Measurements from ENCODE around the gene COPZ1. TPM values are rescaled to one million over a fixed set of nuclear protein-coding genes. Genes with fewer than 3 reads are reported as not detected.

Gene COPZ1
- total and polyA plus RNA-seq, 2 donors (not counting 3 experiments of a cell fraction or from before 2014, with no cell fraction given): 143 to 174 TPM

- peaks cover 9% of the 10 kb centered on the region for H3K4me1 ChIP-seq (ENCODE audit: control insufficient read depth, extremely low read depth, insufficient read depth, low read length)
- no peaks in the 10 kb centered on the region for H3K79me2 ChIP-seq (ENCODE audit: control insufficient read depth, insufficient read depth, low read length)
- no peak overlapping the region for H3K4me2 ChIP-seq (ENCODE audit: insufficient read depth, low read length)
- H3K27ac ChIP-seq (ENCODE audit: insufficient read depth, low read depth, low read length): no peak overlapping the region
- dilution Hi-C loops (cut with MboI; ENCODE audit: extremely low pct_ligation_motif_present, low sequenced_read_pairs) (no loop called here), intact Hi-C loops (cut with micrococcal nuclease) (no loop called here)
- BruUV-seq (replicated peaks): no TSS peak
- ChIA-PET CTCF (no interaction called here), POLR2A (interaction anchor here (0.5 kb wide), 1 partner anchor 153 kb away, joined by 6 read pairs; no protein-coding TSS in a partner anchor)
- no peak overlapping the region for H3K9ac ChIP-seq (replicated peaks; ENCODE audit: extremely low read depth, insufficient read depth, low read length)
- H3K27me3 ChIP-seq (ENCODE audit: control insufficient read depth in 2 of 2, insufficient read depth in 2 of 2, low read length in 2 of 2): no peaks in the 10 kb centered on the region
- no peak overlapping the region for H2AFZ ChIP-seq (ENCODE audit: low read depth, low read length)
- FAIRE-seq: no peak
- DNase-seq (ENCODE audit: low read depth, low spot score): no peak
- no peaks in the 10 kb centered on the region for H3K9me1 ChIP-seq (replicated peaks; ENCODE audit: control insufficient read depth, extremely low read depth, insufficient read depth, low read length)
- no peaks in the 10 kb centered on the region for H3K36me3 ChIP-seq (ENCODE audit: control insufficient read depth in 2 of 2, extremely low read depth in 1 of 2, insufficient read depth in 2 of 2, low read length in 2 of 2)
- H3K9me3 ChIP-seq (replicated peaks; ENCODE audit: control insufficient read depth, insufficient read depth, low read length): no peaks in the 10 kb centered on the region
- TF ChIP-seq GATA2 (IDR thresholded peaks at IDR 0.05; ENCODE audit: insufficient read depth, insufficient read length, low read depth, low read length) (no peak), FOS (IDR thresholded peaks at IDR 0.05; ENCODE audit: borderline replicate concordance, insufficient read depth, low read length) (no peak), POLR2A (IDR thresholded peaks at IDR 0.05; ENCODE audit: low read depth, low read length) (no peak), EZH2 (IDR thresholded peaks at IDR 0.05; ENCODE audit: borderline replicate concordance, low read depth, low read length, severe bottlenecking) (no peak), MAX (IDR thresholded peaks at IDR 0.05; ENCODE audit: insufficient read depth, insufficient read length) (no peak), CTCF (IDR thresholded peaks at IDR 0.05; ENCODE audit: extremely low read depth in 1 of 2, insufficient read depth in 1 of 2, low read depth in 1 of 2, low read length in 2 of 2) (no peak), JUN (IDR thresholded peaks at IDR 0.05; ENCODE audit: borderline replicate concordance, insufficient read depth, insufficient read length, low read depth) (no peak), MYC (IDR thresholded peaks at IDR 0.05; ENCODE audit: low read depth, low read length) (no peak), POLR2AphosphoS5 (IDR thresholded peaks at IDR 0.05; ENCODE audit: insufficient read depth, low read depth, low read length) (no peak)
- no peak overlapping the region for H3K4me3 ChIP-seq (replicated peaks in 1 of 3; ENCODE audit: insufficient read depth in 1 of 3, low read depth in 1 of 3, low read length in 3 of 3)
- no peaks in the 10 kb centered on the region for H4K20me1 ChIP-seq (replicated peaks; ENCODE audit: control insufficient read depth, extremely low read depth, insufficient read depth, low read length)
Observed at GRCh38 chr12:54377007-54377406, 52.1 kb downstream of the COPZ1 start.

Measured in endothelial cell of umbilical vein (primary cell).